SH-SY5Y (cell line): ENCODE data around the gene NFKB1.

Experiments
- GATA2 ChIP-seq: IDR thresholded peaks from 2 replicates; pipeline ENCODE4 v1.6.1; 2011; ENCODE audit warnings: mild to moderate bottlenecking, low read depth, low read length
- GATA3 ChIP-seq: IDR thresholded peaks from 2 replicates; pipeline ENCODE4 v1.6.1; 2011; ENCODE audit warnings: low read depth, mild to moderate bottlenecking, low read length, moderate library complexity

- TF ChIP-seq GATA2 (no peak), GATA3 (no peak)
Observed at GRCh38 chr4:102557636-102558035, 56.5 kb downstream of the NFKB1 start.
